K562 (cell line): ENCODE measurements around the gene CDK9. TPM values are rescaled to one million over a fixed set of nuclear protein-coding genes. Genes with fewer than 3 reads are reported as not detected.

ENCODE experiments used
- ATAC-seq: fragments of 200-7000 bp; cut with Tn5 transposase; 3 replicates; pipeline ENCODE4 v1.9.1; 2020; ENCODE audit warnings: moderate library complexity
- BruUV-seq: library from RNA; stranded (reverse); fragments of 400-500 nt; replicated peaks from 2 replicates; lab custom pipeline; 2021; lab: Mats Ljungman, UMichigan
- CTCF ChIA-PET: fragments of 300-600 bp; formaldehyde crosslinking; extraction: SDS; loops from one replicate; lab custom pipeline; 2021; ENCODE audit warnings: low intra/inter-chr PET ratio; lab: Yijun Ruan, JAX
- POLR2A ChIA-PET: fragments of 300-600, 350-650 bp; sonication (Branson Sonifier 250); formaldehyde crosslinking; extraction: SDS; loops from one replicate; lab custom pipeline; 2021; ENCODE audit warnings: antibody characterized with exemption, inconsistent platforms; lab: Yijun Ruan, JAX
- DNase-seq, 4 experiments: peaks; one replicate each; pipeline versions ENCODE4 v3.0.0 to v3.0.0-alpha.2; 2011 to 2018; ENCODE audit warnings: low spot score in 3 of 4, mixed read lengths in 3 of 4; ENCODE audit errors: extremely low read depth in 1 of 4
- FAIRE-seq: peaks from 2 replicates; lab custom pipeline; 2011; peaks lifted over from hg19 to GRCh38; lab: Jason Lieb, UNC
- H2AFZ ChIP-seq: 2 replicates; pipeline ENCODE4 v1.6.0; 2011; ENCODE audit warnings: low read depth, low read length, control low read depth, inconsistent platforms
- H3K27ac ChIP-seq: fragments of 200-600 bp; 3 replicates; pipeline ENCODE4 v1.8.0; 2011; ENCODE audit warnings: low read depth, mild to moderate bottlenecking, control low read depth, inconsistent platforms, low read length, moderate library complexity, mixed read lengths; ENCODE audit errors: extremely low read depth
- H3K27me3 ChIP-seq, 2 experiments: fragments of 300-600 bp in 1 of 2; 2 replicates in 1 of 2; 3 replicates in 1 of 2; pipeline versions ENCODE4 v1.6.0 to v1.8.0; 2011; ENCODE audit warnings: inconsistent platforms in 2 of 2, low read length in 2 of 2, mild to moderate bottlenecking in 1 of 2, mixed read lengths in 1 of 2, moderate library complexity in 1 of 2; ENCODE audit not compliant: control insufficient read depth in 2 of 2, insufficient read depth in 2 of 2
- H3K36me3 ChIP-seq: fragments of 300-600 bp; 3 replicates; pipeline ENCODE4 v1.8.0; 2011; ENCODE audit warnings: mild to moderate bottlenecking, low read length, inconsistent platforms; ENCODE audit not compliant: control insufficient read depth, insufficient read depth
- H3K4me1 ChIP-seq, 2 experiments: fragments of 200-600 bp in 1 of 2; replicated peaks in 1 of 2; 2 replicates in 1 of 2; 3 replicates in 1 of 2; pipeline versions ENCODE4 v1.5.1 to v1.8.0; 2011; ENCODE audit warnings: inconsistent platforms in 2 of 2, low read length in 2 of 2, mild to moderate bottlenecking in 1 of 2, mixed read lengths in 1 of 2, moderate library complexity in 1 of 2; ENCODE audit not compliant: control insufficient read depth in 2 of 2, insufficient read depth in 2 of 2
- H3K4me2 ChIP-seq: 2 replicates; pipeline ENCODE4 v1.6.1; 2011; ENCODE audit warnings: low read length, control low read depth, inconsistent platforms, mixed read lengths; ENCODE audit not compliant: insufficient read depth
- H3K4me3 ChIP-seq: fragments of 200-600 bp; sonication (generic), shearing (Covaris generic); 2 replicates; pipeline ENCODE4 v1.5.1; 2016; ENCODE audit warnings: control low read depth, inconsistent platforms
- H3K79me2 ChIP-seq: fragments of 200-600 bp; 3 replicates; pipeline ENCODE4 v1.8.0; 2011; ENCODE audit warnings: low read length, inconsistent platforms; ENCODE audit not compliant: control insufficient read depth, insufficient read depth
- H3K9ac ChIP-seq, 2 experiments: 2 replicates each; pipeline versions ENCODE4 v1.6.0 to v1.6.1; 2011; ENCODE audit warnings: low read depth in 2 of 2, low read length in 2 of 2, control low read depth in 1 of 2, inconsistent platforms in 1 of 2, mild to moderate bottlenecking in 1 of 2, mixed read lengths in 1 of 2; ENCODE audit not compliant: insufficient read depth in 1 of 2
- H3K9me1 ChIP-seq: one replicate; pipeline ENCODE4 v1.6.0; 2011; ENCODE audit warnings: inconsistent platforms, mild to moderate bottlenecking, low read length, moderate library complexity; ENCODE audit not compliant: control insufficient read depth, insufficient read depth
- H3K9me3 ChIP-seq: replicated peaks from 2 replicates; pipeline ENCODE4 v1.5.1; 2011; ENCODE audit warnings: low read depth, low read length, inconsistent platforms; ENCODE audit not compliant: control insufficient read depth, insufficient read depth
- H4K20me1 ChIP-seq: replicated peaks from 2 replicates; pipeline ENCODE4 v1.6.1; 2011; ENCODE audit warnings: low read length, inconsistent platforms, mixed read lengths; ENCODE audit not compliant: control insufficient read depth, insufficient read depth
- DIDO1 ChIP-seq: fragments of 450-650 bp; IDR thresholded peaks from 2 replicates; pipeline ENCODE4 v1.6.1; 2016; ENCODE audit warnings: low read depth, missing biosample characterization, missing genetic modification characterization
- ERF ChIP-seq: fragments of 450-650 bp; formaldehyde crosslinking; IDR thresholded peaks from 2 replicates; pipeline ENCODE4 v1.4.0; 2020; ENCODE audit warnings: mild to moderate bottlenecking, mixed read lengths
- HCFC1 ChIP-seq: IDR thresholded peaks from 2 replicates; pipeline ENCODE4 v1.6.1; 2012; ENCODE audit warnings: low read depth, low read length, improper control_type of control experiment
- IRF1 ChIP-seq: sonication (generic); formaldehyde crosslinking; IDR thresholded peaks from 2 replicates; pipeline ENCODE4 v1.8.0; 2022; ENCODE audit warnings: missing genetic modification reagents, mild to moderate bottlenecking, borderline replicate concordance
- KAT7 ChIP-seq: sonication (generic); formaldehyde crosslinking; IDR thresholded peaks from 2 replicates; pipeline ENCODE4 v1.8.0; 2022; ENCODE audit warnings: missing genetic modification reagents, mild to moderate bottlenecking, borderline replicate concordance
- NFIX ChIP-seq: fragments of 250-450 bp; sonication (Bioruptor Pico); IDR thresholded peaks from 2 replicates; pipeline ENCODE4 v1.4.0; 2020; ENCODE audit warnings: low read depth, mild to moderate bottlenecking, moderate library complexity
- POLR2H ChIP-seq: IDR thresholded peaks from 2 replicates; pipeline ENCODE4 v1.6.1; 2016; ENCODE audit warnings: missing genetic modification characterization, low read depth, mild to moderate bottlenecking, control low read depth, missing compliant biosample characterization, moderate library complexity
- RNF219 ChIP-seq: fragments of 250-450 bp; sonication (Bioruptor Pico); IDR thresholded peaks from 2 replicates; pipeline ENCODE4 v1.5.0; 2022; ENCODE audit warnings: mild to moderate bottlenecking
- SIN3A ChIP-seq, 2 experiments: fragments of 150-350 bp in 1 of 2; IDR thresholded peaks; 2 replicates each; pipeline ENCODE4 v1.6.1; 2011 to 2016; ENCODE audit warnings: borderline replicate concordance in 2 of 2, low read depth in 2 of 2, low read length in 2 of 2, mild to moderate bottlenecking in 2 of 2, moderate library complexity in 2 of 2; ENCODE audit not compliant: control insufficient read depth in 1 of 2
- TRIM28 ChIP-seq: fragments of 450-650 bp; IDR thresholded peaks from 2 replicates; pipeline ENCODE4 v1.6.1; 2017
- YY1 ChIP-seq, 3 experiments: IDR thresholded peaks; 2 replicates each; pipeline ENCODE4 v1.6.1; 2011; ENCODE audit warnings: low read length in 2 of 3, mild to moderate bottlenecking in 2 of 3, moderate library complexity in 2 of 3, borderline replicate concordance in 1 of 3, control low read depth in 1 of 3, low read depth in 1 of 3; ENCODE audit not compliant: insufficient read depth in 3 of 3, insufficient replicate concordance in 2 of 3, control insufficient read depth in 1 of 3, insufficient read length in 1 of 3; ENCODE audit errors: extremely low read depth in 1 of 3
- ZBTB1 ChIP-seq: sonication (generic); formaldehyde crosslinking; IDR thresholded peaks from 2 replicates; pipeline ENCODE4 v1.8.1; 2023; ENCODE audit warnings: missing genetic modification reagents, low read depth, mild to moderate bottlenecking, borderline replicate concordance
- ZBTB8A ChIP-seq: fragments of 450-650 bp; IDR thresholded peaks from 2 replicates; pipeline ENCODE4 v1.6.1; 2018; ENCODE audit warnings: mild to moderate bottlenecking, moderate library complexity; ENCODE audit not compliant: partially characterized antibody
- ZNF644 ChIP-seq: fragments of 200-800 bp; sonication (Bioruptor generic); IDR thresholded peaks from 2 replicates; pipeline ENCODE4 v1.6.1; 2016; ENCODE audit warnings: low read depth, missing genetic modification characterization, missing compliant biosample characterization
- ZNF79 ChIP-seq: fragments of 250-450 bp; sonication (Bioruptor Pico); IDR thresholded peaks from 2 replicates; pipeline ENCODE4 v1.4.0; 2020; ENCODE audit warnings: low read depth, mild to moderate bottlenecking, moderate library complexity
- WGBS: fragments of 100-300 bp; shearing (Covaris generic); methylation state at CpG from one replicate; pipeline ENCODE4 v1.1.6; 2016; ENCODE audit warnings: low coverage, mixed read lengths; ENCODE audit not compliant: insufficient coverage; ENCODE audit errors: missing lambda C conversion rate; 5-methylcytosine and 5-hydroxymethylcytosine counted together
- in situ Hi-C: fragments of 300-500 bp; cut with MboI; formaldehyde crosslinking; loops from 4 replicates; pipeline ENCODE4 v1.15.0; 2018; ENCODE audit warnings: inconsistent platforms, mixed read lengths
- intact Hi-C: fragments of 100-400 bp; cut with micrococcal nuclease; formaldehyde crosslinking; loops from 2 replicates; pipeline ENCODE4 v1.14.2; 2022
- polyA plus RNA-seq, 8 experiments: library from polyadenylated mRNA; depleted of rRNA in 4 of 8; stranded (reverse) in 5 of 8; unstranded in 3 of 8; fragments of >200 nt; fragmentation: Nextera tagmentation in 2 of 8; fragmentation: Illumina TruSeq in 1 of 8; extraction: Ambion mirVana in 2 of 8; extraction: Trizol in 1 of 8; gene quantifications; 2 replicates each; pipeline versions ENCODE4 v1.2.1 to v1.2.3, GENCODE V29; 2011 to 2014; ENCODE audit warnings: inconsistent platforms in 1 of 8, missing spikeins in 1 of 8
- total RNA-seq, 7 experiments: library from RNA; depleted of rRNA in 6 of 7; stranded (reverse); fragments of >200 nt in 6 of 7; fragmentation: Illumina TruSeq in 2 of 7; extraction: Trizol in 2 of 7; gene quantifications; 2 replicates each; pipeline versions ENCODE4 v1.2.1 to v1.2.3, GENCODE V29; 2011 to 2021; ENCODE audit warnings: low replicate concordance in 1 of 7
- TF ChIP-seq, protein P1 (sequence below): fragments of 450-650 bp; IDR thresholded peaks from 2 replicates; pipeline ENCODE4 v1.6.1; 2014; ENCODE audit warnings: low read depth, mild to moderate bottlenecking, moderate library complexity, borderline replicate concordance

CDK9 gene
- total and polyA plus RNA-seq, 9 of the 15 experiments (the other 6 are each of a cell fraction or from before 2014, with no cell fraction given), result 4.2 to 78.6 (median 33.0) TPM

DNA sequence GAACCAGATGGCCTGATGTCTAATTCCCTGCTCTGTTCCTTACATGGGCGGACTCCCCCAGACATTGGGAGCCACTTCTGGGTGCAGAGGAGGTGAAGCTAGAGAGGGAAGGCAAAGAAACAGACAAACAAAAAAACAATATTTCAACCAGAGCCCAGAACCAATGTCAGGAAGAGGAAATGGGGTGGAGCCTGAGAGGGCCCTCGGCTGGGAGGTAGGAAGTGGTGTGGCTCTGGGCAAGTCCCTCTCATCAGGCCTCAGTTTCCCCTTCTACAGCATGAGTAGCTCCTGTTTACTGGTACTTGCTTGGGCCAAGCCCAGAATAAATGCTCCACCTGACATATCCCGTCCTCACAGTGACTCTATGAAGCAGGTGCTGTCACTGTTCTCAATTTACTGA is 18.4 kb upstream of the CDK9 start (continued):
- TF ChIP-seq, protein P1, sequence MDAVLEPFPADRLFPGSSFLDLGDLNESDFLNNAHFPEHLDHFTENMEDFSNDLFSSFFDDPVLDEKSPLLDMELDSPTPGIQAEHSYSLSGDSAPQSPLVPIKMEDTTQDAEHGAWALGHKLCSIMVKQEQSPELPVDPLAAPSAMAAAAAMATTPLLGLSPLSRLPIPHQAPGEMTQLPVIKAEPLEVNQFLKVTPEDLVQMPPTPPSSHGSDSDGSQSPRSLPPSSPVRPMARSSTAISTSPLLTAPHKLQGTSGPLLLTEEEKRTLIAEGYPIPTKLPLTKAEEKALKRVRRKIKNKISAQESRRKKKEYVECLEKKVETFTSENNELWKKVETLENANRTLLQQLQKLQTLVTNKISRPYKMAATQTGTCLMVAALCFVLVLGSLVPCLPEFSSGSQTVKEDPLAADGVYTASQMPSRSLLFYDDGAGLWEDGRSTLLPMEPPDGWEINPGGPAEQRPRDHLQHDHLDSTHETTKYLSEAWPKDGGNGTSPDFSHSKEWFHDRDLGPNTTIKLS, result no peak
- TF ChIP-seq ZNF644 (tag) (no peak), SIN3A (IDR thresholded peaks at IDR 0.05; ENCODE audit: borderline replicate concordance in 2 of 2, control insufficient read depth in 1 of 2, low read depth in 2 of 2, low read length in 2 of 2) (no peak)

DNA sequence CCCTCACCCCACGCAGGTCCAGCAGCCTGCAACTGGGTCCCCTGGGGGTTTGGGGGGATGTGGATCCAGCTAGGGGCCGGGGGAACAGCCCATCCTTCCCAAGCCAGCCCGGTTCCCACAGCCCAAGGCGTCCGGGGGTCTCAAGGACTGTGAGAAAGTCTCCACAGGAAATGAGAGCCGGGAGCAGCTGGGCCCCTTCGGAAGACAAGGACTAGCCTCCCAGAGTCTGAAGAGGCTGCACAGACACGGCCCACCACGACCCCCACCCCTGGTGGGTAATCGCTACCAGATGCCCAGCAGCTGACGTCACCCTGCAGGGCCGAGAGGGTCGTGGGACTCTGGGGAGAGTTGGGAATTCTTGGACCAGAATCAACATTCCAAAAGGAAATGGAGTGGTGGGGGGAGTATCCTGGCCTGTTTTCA is 17.9 kb upstream of the CDK9 start:
- Histone ChIP-seq H3K9me1 (no peaks in the 10 kb centered on the region), H3K4me3 (no peak overlapping the region), H3K27ac (no peak overlapping the region), H2AFZ (no peak overlapping the region), H3K4me2 (no peak overlapping the region), H3K27me3 (no peaks in the 10 kb centered on the region), H3K9me3 (no peaks in the 10 kb centered on the region), H3K9ac (peak overlapping the region in 1 of 2 experiments; percentile 51; a peak in 1 of 4 replicates), H3K4me1 (peaks cover 19 to 33% of the 10 kb centered on the region in 2 experiments), H4K20me1 (no peaks in the 10 kb centered on the region), H3K36me3 (no peaks in the 10 kb centered on the region), H3K79me2 (no peaks in the 10 kb centered on the region)
- CTCF ChIA-PET, result no interaction called here
- intact Hi-C loops (no loop called here), in situ Hi-C loops (loop anchor here (25.0 kb wide), 1 partner anchor 594 kb away; the partner anchor contains the start of gene URM1)
- BruUV-seq, result no TSS peak
- no peak for DNase-seq
- POLR2A ChIA-PET, result interaction anchor here (0.8 kb wide), 1 partner anchor 9 kb away, joined by 4 read pairs; no protein-coding TSS in a partner anchor
- no peak for ATAC-seq
- FAIRE-seq, result no peak
- 49% methylated on average over 11 of the region's 13 CpGs for WGBS
- TF ChIP-seq POLR2H (tag), result no peak
- no peak for TF ChIP-seq HCFC1
- TF ChIP-seq KAT7 (CRISPR knock-in tag), result no peak
- TF ChIP-seq NFIX (CRISPR knock-in tag), result no peak
- no peak for TF ChIP-seq ZBTB1 (CRISPR knock-in tag)
- no peak for TF ChIP-seq DIDO1 (tag)
- TF ChIP-seq TRIM28, result no peak
- no peak for TF ChIP-seq YY1 (IDR thresholded peaks at IDR 0.05; ENCODE audit: borderline replicate concordance in 1 of 3, control insufficient read depth in 1 of 3, extremely low read depth in 1 of 3, insufficient read depth in 3 of 3, insufficient read length in 1 of 3, insufficient replicate concordance in 2 of 3, low read depth in 1 of 3, low read length in 2 of 3)
- TF ChIP-seq IRF1 (CRISPR knock-in tag), result no peak
- no peak for TF ChIP-seq RNF219 (CRISPR knock-in tag)
- no peak for TF ChIP-seq ZBTB8A
- no peak for TF ChIP-seq ZNF79
- no peak for TF ChIP-seq ERF (CRISPR knock-in tag)
